Epithelial cell of esophagus (primary cell): ENCODE data around the gene CHCHD4.
A peak's percentile ranks its signal among the peaks of the same experiment; 100 is the strongest.

Source experiments
- DNase-seq: peaks from one replicate; pipeline ENCODE4 v3.0.0; 2010; ENCODE audit warnings: low read depth
- H3K4me3 ChIP-seq: 2 replicates; pipeline ENCODE4 v1.5.1; 2011; ENCODE audit warnings: mild to moderate bottlenecking, low read length, control low read depth
- TF ChIP-seq, protein P1 (sequence below): IDR thresholded peaks from 2 replicates; pipeline ENCODE4 v1.5.1; 2011; ENCODE audit warnings: low read depth, mild to moderate bottlenecking, low read length, control low read depth, inconsistent platforms; ENCODE audit not compliant: insufficient read depth; ENCODE audit errors: missing control alignments

The CHCHD4 gene

DNA sequence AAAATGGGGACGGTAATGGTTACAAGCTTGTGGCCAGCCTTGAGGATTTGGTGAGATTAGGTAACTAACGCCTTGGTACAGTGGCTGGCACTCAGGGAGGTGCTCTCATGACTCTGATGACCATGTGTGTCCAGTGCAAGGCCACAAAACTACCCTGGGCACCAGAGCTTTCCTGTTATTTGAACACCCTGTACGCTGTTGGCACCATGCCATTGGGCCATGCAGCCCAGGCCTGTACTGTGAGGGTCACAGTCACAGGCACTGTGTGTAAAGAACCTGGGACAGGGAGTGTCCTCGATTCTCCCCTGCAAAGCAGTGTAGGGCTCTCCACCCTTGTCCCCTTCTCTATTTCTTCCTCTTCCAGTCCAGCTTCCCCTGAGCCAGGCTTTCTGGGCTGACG is 6.5 kb upstream of the CHCHD4 start:
- H3K4me3 ChIP-seq: no peak overlapping the region
- TF ChIP-seq, protein P1, sequence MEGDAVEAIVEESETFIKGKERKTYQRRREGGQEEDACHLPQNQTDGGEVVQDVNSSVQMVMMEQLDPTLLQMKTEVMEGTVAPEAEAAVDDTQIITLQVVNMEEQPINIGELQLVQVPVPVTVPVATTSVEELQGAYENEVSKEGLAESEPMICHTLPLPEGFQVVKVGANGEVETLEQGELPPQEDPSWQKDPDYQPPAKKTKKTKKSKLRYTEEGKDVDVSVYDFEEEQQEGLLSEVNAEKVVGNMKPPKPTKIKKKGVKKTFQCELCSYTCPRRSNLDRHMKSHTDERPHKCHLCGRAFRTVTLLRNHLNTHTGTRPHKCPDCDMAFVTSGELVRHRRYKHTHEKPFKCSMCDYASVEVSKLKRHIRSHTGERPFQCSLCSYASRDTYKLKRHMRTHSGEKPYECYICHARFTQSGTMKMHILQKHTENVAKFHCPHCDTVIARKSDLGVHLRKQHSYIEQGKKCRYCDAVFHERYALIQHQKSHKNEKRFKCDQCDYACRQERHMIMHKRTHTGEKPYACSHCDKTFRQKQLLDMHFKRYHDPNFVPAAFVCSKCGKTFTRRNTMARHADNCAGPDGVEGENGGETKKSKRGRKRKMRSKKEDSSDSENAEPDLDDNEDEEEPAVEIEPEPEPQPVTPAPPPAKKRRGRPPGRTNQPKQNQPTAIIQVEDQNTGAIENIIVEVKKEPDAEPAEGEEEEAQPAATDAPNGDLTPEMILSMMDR: no peak
- DNase-seq: no peak

DNA sequence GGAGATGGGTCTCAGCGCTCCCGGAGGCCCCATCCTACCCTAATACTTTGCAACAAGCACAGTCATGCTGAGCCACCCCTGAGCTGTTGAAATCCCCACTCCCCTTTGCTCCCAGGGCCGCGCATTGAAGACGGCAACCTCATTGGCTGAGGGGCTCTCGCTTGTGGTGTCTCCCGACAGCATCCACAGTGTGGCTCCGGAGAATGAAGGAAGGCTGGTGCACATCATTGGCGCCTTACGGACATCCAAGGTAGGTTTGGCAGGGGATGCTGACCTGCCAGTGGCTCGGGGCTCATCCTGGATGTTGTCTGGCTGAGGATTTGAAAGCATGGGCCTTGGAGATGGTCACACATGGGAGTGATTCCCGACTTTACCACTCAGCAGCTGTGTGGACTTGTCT is 6.0 kb upstream of the CHCHD4 start:
- TF ChIP-seq, protein P1: no peak
- no peak overlapping the region for H3K4me3 ChIP-seq
- DNase-seq: no peak

DNA sequence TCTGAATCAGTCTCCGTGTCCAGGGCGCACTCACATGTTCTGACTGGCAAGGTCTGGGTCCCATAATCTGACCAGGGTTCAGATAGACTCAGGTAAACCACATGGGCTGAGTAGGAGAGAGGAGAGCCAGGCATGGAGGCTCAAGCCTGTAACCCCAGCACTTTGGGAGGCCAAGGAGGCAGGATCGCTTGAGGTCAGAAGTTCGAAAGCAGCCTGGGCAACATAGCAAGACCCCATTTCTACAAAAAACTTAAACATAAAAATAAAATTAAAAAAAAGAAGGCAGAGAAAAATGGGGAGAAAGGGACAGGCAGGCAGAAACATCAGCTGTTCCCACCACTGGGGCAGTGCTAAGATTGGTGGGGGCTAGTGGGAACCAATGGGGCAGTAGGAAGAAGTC is 5.6 kb upstream of the CHCHD4 start:
- no peak for DNase-seq
- H3K4me3 ChIP-seq: no peak overlapping the region
- TF ChIP-seq, protein P1: no peak

DNA sequence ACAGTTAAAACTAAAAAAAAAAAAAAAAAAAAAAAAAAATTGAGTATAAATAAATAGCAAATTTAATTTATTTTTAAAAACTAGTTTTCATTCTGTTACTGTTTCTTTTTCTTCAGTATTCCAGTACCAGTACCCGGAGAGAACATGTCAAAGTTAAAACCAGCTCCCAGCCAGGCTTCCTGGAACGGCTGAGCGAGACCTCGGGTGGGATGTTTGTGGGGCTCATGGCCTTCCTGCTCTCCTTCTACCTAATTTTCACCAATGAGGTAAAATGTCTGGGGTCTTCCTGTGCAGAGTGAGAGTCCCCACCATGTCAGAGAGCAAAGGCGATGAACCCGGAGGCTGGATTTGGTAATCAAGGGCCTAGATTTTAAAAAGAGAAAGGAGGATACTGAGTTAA is 4.6 kb upstream of the CHCHD4 start:
- DNase-seq: no peak
- H3K4me3 ChIP-seq: no peak overlapping the region
- TF ChIP-seq, protein P1: no peak

DNA sequence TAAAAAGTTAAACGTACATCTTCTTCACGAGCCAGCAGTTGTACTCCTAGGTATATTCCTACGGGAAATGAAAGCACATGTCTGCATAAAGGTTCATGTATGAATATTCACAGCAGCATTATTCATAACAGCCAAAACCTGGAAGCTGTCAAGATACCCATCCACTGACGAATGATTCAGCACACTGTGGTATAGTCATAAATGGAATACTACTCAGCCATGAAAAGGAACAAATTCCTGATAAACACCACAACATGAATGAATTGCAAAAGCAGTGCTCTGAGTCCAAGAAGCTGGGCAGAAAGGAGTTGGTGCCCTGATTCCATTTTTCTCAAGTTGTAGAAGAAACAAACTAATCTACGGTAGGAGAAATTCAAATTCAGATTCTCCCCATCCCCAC is 4.1 kb upstream of the CHCHD4 start:
- H3K4me3 ChIP-seq: no peak overlapping the region
- TF ChIP-seq, protein P1: no peak
- no peak for DNase-seq

DNA sequence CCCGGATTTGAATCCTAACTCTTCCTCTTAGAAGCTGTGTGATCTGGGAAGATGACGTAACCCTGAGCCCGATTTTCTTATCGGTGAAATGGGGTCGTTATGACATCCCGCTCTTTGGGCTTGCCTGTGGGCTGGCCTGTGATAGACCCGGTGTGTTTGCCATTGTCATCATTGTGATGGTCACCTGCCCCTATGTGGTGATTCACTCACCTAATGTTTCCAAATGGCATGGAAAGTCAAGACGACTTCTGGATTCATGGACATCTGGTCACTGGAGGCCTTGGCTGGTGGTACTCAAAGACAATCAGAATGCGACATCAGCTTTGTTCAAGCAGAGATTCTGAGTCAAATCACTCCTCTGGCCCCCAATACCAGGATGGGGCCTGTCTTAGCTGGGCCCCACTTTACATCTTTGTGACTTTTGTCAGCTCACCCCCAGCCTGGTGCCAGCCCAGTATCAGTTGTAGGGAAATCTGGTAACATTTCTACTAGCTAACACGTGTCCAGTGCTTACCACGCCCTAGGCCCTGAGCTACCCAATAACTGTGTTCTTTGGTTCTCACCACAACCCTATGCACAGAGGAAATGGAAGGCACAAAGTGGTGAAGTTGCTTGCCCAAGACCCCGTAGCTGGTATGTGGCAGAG is 3.0 kb upstream of the CHCHD4 start:
- TF ChIP-seq, protein P1: no peak
- no peak overlapping the region for H3K4me3 ChIP-seq
- DNase-seq: no peak

DNA sequence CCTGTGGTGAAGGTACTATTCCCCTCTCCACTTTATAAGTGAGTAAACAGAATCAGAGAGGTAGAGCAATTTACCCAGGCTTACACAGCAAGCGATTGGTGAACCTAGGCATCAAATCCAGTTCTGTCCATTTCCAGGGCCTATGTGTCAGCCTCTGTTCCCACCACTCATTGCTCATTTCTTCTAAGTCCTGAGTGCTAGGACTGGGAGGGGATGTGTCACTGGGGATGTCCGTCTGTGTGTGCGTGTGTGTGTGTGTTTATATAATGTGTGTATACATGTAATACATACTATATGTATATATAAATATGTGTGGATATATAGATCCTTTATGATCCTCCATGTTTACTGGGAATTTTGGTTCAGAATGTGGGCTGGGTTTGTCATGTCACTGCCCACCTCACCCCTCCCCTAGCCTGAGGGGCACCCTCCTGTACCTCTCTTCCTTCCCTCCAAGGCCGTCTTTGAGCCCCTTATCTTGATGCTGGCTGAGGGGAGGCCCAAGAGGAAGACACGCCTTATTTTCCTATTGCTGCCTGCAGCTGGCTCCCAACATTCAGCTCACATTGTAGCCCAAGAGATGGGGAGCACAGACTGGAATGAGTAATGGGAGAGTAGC is 2.3 kb upstream of the CHCHD4 start:
- H3K4me3 ChIP-seq: peak overlapping the region; percentile 97
- DNase-seq: peak; percentile 17
- TF ChIP-seq, protein P1: no peak
